OCI-LY3 (cell line): ENCODE results near the gene RTKN.

Experiments
- H2AFZ ChIP-seq: fragments of 200-600, 300-600 bp; shearing (Covaris generic); 2 replicates; pipeline ENCODE4 v1.6.0; 2014; ENCODE audit warnings: antibody characterized with exemption, low read depth, low read length
- H3K27ac ChIP-seq: fragments of 200-600, 300-600 bp; sonication (generic); 2 replicates; pipeline ENCODE4 v1.5.1; 2014; ENCODE audit warnings: mild to moderate bottlenecking, low read length, moderate library complexity, mixed read lengths
- H3K27me3 ChIP-seq: fragments of 200-600, 300-600 bp; sonication (generic); 2 replicates; pipeline ENCODE4 v1.6.1; 2014; ENCODE audit warnings: low read depth, low read length, mixed read lengths
- H3K36me3 ChIP-seq: fragments of 200-600, 300-600 bp; sonication (generic); replicated peaks from 2 replicates; pipeline ENCODE3; 2014; ENCODE audit warnings: low read depth, low read length, mixed read lengths
- H3K4me1 ChIP-seq: fragments of 300-600, 200-600 bp; sonication (generic); 2 replicates; pipeline ENCODE4 v1.6.1; 2014; ENCODE audit warnings: low read length, mixed read lengths
- H3K4me2 ChIP-seq: fragments of 200-600, 300-600 bp; sonication (generic); 2 replicates; pipeline ENCODE4 v1.6.1; 2014; ENCODE audit warnings: low read length, mixed read lengths
- H3K4me3 ChIP-seq: fragments of 300-600, 200-600 bp; sonication (generic); 2 replicates; pipeline ENCODE4 v1.5.1; 2014; ENCODE audit warnings: antibody characterized with exemption, mild to moderate bottlenecking, low read length, moderate library complexity
- H3K79me2 ChIP-seq: fragments of 300-600, 200-600 bp; shearing (Covaris generic); 2 replicates; pipeline ENCODE4 v1.6.1; 2014; ENCODE audit warnings: mild to moderate bottlenecking, low read length, mixed read lengths
- H3K9ac ChIP-seq: fragments of 300-600, 200-600 bp; shearing (Covaris generic); 2 replicates; pipeline ENCODE4 v1.6.0; 2014; ENCODE audit warnings: mild to moderate bottlenecking, low read length, moderate library complexity
- H3K9me3 ChIP-seq: fragments of 200-600, 300-600 bp; shearing (Covaris generic); 2 replicates; pipeline ENCODE4 v1.6.1; 2014; ENCODE audit warnings: low read length, mixed read lengths; ENCODE audit not compliant: insufficient read depth
- H4K20me1 ChIP-seq: fragments of 200-600, 300-600 bp; sonication (generic); 2 replicates; pipeline ENCODE4 v1.6.1; 2016; ENCODE audit warnings: low read length, mixed read lengths; ENCODE audit not compliant: insufficient read depth
- CTCF ChIP-seq: fragments of 200-600, 300-600 bp; sonication (generic); IDR thresholded peaks from 2 replicates; pipeline ENCODE4 v1.5.1; 2014; ENCODE audit warnings: antibody characterized with exemption, low read length, low read depth
- EZH2phosphoT487 ChIP-seq: fragments of 200-600 bp; shearing (Covaris generic); IDR thresholded peaks from 2 replicates; pipeline ENCODE4 v1.6.1; 2018; ENCODE audit warnings: antibody characterized with exemption, mixed run types, low read depth

RTKN gene

GRCh38 chr2:74425523-74425922, 16.2 kb downstream of the RTKN start:
- H3K27ac ChIP-seq: no peak overlapping the region

GRCh38 chr2:74424995-74425406, 16.7 kb downstream of the RTKN start:
- no peak overlapping the region for H3K4me2 ChIP-seq
- peaks cover 10% of the 10 kb centered on the region for H3K4me1 ChIP-seq
- peaks cover 27% of the 10 kb centered on the region for H3K36me3 ChIP-seq
- no peak overlapping the region for H3K9ac ChIP-seq
- H3K27me3 ChIP-seq: no peaks in the 10 kb centered on the region
- H2AFZ ChIP-seq: no peak overlapping the region
- no peak overlapping the region for H3K27ac ChIP-seq
- no peaks in the 10 kb centered on the region for H3K9me3 ChIP-seq
- H3K79me2 ChIP-seq: no peaks in the 10 kb centered on the region
- no peak overlapping the region for H3K4me3 ChIP-seq
- H4K20me1 ChIP-seq: no peaks in the 10 kb centered on the region
- no peak for TF ChIP-seq CTCF
- TF ChIP-seq EZH2phosphoT487: no peak

More at GRCh38 chr2:74425523-74425922, 16.2 kb downstream of the RTKN start:
- no peak overlapping the region for H3K4me3 ChIP-seq
- TF ChIP-seq CTCF (no peak), EZH2phosphoT487 (no peak)
- no peaks in the 10 kb centered on the region for H4K20me1 ChIP-seq
- no peaks in the 10 kb centered on the region for H3K9me3 ChIP-seq
- H3K79me2 ChIP-seq: no peaks in the 10 kb centered on the region
- no peaks in the 10 kb centered on the region for H3K27me3 ChIP-seq
- H3K4me2 ChIP-seq: no peak overlapping the region
- no peak overlapping the region for H2AFZ ChIP-seq
- peaks cover 5% of the 10 kb centered on the region for H3K4me1 ChIP-seq
- H3K9ac ChIP-seq: no peak overlapping the region
- H3K36me3 ChIP-seq: peaks cover 27% of the 10 kb centered on the region

GRCh38 chr2:74424139-74424992, 17.4 kb downstream of the RTKN start:
- H3K9me3 ChIP-seq: no peaks in the 10 kb centered on the region
- no peak for TF ChIP-seq CTCF
- no peak for TF ChIP-seq EZH2phosphoT487
- no peaks in the 10 kb centered on the region for H3K79me2 ChIP-seq
- H3K9ac ChIP-seq: no peak overlapping the region
- no peaks in the 10 kb centered on the region for H3K27me3 ChIP-seq
- H3K4me1 ChIP-seq: peaks cover 17% of the 10 kb centered on the region
- H3K4me2 ChIP-seq: no peak overlapping the region
- no peak overlapping the region for H3K27ac ChIP-seq
- H2AFZ ChIP-seq: no peak overlapping the region
- no peaks in the 10 kb centered on the region for H4K20me1 ChIP-seq
- no peak overlapping the region for H3K4me3 ChIP-seq
- peaks cover 27% of the 10 kb centered on the region for H3K36me3 ChIP-seq

- H3K9ac ChIP-seq: no peak overlapping the region
- H3K27me3 ChIP-seq: no peaks in the 10 kb centered on the region
- H2AFZ ChIP-seq: no peak overlapping the region
- H3K9me3 ChIP-seq: no peaks in the 10 kb centered on the region
- H3K27ac ChIP-seq: no peak overlapping the region
- H3K36me3 ChIP-seq: peaks cover 24% of the 10 kb centered on the region
- no peak for TF ChIP-seq CTCF
- no peak for TF ChIP-seq EZH2phosphoT487
- no peaks in the 10 kb centered on the region for H4K20me1 ChIP-seq
- H3K4me3 ChIP-seq: no peak overlapping the region
- H3K4me1 ChIP-seq: peaks cover 24% of the 10 kb centered on the region
- no peak overlapping the region for H3K4me2 ChIP-seq
- H3K79me2 ChIP-seq: no peaks in the 10 kb centered on the region
Measured at GRCh38 chr2:74423231-74424095, 18.3 kb downstream of the RTKN start.
